ENCODE results near the gene ELP4.
"Not testable (repeated sequence)": the region's sequence is repeated elsewhere in the genome, so short reads cannot be mapped to it uniquely, and the experiment has no call there.

Gene ELP4

DNA sequence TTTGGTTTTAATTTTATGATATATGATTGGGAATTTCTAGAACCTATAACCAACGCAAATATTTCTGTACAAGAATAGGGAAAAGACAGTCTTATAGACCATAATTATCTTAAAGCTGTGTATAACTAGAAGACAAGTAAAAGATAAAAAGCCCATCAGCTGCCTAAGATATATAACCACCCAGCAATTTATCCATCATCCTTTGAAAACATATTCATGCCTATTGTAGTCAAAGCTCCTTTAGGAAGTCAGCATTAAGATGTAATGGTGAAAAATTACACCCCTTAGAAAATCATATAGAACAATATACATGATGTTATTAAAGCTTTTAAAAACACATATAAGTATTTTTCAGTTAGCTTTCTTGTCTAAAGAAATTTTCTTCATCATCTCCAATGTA lies 46.4 kb downstream of the ELP4 start:
- no peak for DNase-seq (ENCODE audit: low spot score)

DNA sequence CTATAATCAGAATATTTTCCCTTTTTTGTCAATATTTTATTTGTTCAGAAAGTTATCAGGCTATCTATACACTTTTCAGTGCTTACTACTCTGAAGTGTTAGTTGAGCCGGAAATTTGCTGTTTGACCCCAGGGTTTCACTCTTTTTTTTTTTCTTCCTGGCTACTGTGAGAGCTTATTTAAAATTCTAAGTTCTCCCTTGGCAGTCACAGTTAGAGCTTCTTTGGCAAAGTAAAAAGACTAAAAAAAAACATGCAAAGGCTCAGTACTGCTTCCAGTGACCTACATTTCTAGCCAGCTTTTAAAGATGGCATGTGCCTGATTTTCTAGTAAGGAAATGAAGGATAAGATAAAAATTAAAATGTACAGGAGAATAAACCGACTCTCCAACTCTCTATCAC lies 48.4 kb downstream of the ELP4 start:
- DNase-seq (ENCODE audit: low spot score) = no peak

DNA sequence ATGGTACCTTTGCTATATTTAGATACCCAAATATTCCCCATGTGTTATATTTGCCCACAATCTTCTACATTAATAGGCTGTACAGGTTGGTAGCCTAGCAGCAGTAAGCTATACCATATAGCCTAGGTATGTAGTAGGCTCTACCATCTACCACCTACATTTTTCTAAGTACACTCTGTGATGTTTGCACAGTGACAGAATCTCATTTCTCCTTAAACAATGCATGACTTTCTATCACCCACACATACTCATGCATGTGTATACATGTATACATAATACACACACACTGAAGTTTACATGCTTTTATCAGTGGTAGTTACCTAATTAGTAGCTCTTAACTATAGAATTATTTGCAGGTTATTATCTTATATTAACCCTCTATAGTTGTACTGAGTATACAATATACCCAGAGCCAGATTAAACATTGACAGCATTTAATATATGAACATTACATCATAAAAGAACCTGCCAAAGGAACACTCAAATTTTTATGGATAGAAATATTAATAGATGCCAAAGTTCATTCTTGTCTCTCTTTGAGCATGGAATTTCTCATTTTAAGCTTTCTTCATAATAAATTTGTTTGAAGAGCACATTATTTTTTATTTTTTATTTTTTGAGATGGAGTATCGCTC lies 51.4 kb downstream of the ELP4 start:
- no peak for DNase-seq (ENCODE audit: low spot score)

DNA sequence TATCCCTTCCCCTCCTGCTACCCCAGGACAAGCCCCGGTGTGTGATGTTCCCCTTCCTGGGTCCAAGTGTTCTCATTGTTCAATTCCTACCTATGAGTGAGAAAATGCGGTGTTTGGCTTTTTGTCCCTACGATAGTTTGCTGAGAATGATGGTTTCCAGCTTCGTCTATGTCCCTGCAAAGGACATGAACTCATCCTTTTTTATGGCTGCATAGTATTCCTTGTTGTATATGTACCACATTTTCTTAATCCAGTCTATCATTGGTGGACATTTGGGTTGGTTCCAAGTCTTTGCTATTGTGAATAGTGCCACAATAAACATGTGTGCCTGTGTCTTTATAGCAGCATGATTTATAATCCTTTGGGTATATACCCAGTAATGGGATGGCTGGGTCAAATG lies 55.0 kb downstream of the ELP4 start:
- DNase-seq (ENCODE audit: low spot score) = not testable (repeated sequence)

DNA sequence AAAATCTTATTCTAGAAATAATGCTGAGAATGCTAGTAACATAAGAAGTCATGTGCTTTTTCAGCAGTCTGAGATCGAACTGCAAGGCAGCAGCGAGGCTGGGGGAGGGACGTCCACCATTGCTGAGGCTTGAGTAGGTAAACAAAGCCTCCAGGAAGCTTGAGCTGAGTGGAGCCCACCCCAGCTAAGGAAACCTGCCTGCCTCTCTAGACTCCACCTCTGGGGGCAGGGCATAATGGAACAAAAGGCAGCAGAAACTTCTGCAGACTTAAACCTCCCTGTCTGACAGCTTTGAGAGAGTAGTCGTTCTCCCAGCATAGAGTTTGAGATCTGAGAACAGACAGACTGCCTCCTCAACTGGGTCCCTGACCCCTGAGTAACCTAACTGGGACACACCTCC lies 64.6 kb downstream of the ELP4 start:
- not testable (repeated sequence) for DNase-seq (ENCODE audit: low spot score)

DNA sequence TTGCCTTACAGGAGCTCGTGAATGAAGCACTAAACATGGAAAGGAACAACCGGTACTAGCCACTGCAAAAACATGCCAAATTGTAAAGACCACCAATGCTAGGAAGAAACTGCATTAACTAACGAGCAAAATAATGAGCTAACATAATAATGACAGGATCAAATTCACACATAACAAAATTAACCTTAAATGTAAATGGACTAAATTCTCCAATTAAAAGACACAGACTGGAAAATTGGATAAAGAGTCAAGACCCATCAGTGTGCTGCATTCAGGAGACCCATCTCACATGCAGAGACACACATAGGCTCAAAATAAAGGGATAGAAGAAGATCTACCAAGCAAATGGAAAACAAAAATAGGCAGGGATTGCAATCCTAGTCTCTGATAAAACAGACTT lies 66.2 kb downstream of the ELP4 start:
- DNase-seq (ENCODE audit: low spot score) = not testable (repeated sequence)

DNA sequence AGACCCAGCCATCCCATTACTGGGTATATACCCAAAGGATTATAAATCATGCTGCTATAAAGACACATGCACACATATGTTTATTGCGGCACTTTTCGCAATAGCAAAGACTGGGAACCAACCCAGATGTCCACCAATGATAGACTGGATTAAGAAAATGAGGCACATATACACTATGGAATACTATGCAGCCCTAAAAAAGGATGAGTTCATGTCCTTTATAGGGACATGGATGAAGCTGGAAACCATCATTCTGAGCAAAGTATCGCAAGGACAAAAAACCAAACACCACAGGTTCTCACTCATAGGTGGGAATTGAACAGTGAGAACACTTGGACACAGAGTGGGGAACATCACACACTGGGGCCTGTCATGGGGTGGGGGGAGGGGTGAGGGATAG lies 69.8 kb downstream of the ELP4 start:
- DNase-seq (ENCODE audit: low spot score) = not testable (repeated sequence)

DNA sequence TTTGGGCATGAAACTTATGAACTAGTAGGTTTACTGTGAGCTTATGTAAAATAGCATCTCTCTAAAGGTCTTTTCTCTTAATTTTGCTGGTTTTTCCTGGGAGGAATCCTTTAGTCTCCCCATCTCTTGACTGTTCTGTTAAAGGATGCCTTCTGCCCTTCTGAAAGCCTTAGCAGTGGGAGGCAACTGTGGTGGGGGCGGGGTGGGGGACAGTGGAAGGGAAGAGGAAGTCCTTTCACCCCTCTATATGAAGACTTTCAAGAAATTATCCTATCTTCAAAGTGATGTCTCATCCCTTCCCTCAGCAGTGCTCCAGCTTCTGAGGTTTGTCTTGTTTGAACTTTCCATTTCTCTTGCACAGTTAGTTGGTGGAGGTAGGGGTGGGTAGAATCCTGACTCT lies 73.1 kb downstream of the ELP4 start:
- no peak for DNase-seq (ENCODE audit: low spot score)

DNA sequence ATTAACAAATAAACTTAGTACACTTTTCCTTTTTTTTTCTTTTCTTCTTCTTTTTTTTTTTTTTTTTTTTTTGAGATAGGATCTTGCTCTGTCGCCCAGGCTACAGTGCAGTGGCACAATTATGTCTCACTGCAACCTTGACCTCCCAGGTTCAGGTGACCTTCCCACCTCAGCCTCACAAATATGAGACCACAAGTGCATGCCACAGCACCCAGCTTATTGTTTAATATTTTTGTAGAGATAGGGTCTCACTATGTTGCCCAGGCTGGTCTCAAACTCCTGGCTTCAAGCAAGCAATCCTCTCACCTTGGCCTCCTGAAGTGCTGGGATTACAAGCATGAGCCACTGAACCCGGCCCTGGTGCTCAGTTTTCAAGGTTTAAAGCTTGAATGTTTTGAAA lies 88.9 kb downstream of the ELP4 start:
- no peak for DNase-seq (ENCODE audit: low spot score)

DNA sequence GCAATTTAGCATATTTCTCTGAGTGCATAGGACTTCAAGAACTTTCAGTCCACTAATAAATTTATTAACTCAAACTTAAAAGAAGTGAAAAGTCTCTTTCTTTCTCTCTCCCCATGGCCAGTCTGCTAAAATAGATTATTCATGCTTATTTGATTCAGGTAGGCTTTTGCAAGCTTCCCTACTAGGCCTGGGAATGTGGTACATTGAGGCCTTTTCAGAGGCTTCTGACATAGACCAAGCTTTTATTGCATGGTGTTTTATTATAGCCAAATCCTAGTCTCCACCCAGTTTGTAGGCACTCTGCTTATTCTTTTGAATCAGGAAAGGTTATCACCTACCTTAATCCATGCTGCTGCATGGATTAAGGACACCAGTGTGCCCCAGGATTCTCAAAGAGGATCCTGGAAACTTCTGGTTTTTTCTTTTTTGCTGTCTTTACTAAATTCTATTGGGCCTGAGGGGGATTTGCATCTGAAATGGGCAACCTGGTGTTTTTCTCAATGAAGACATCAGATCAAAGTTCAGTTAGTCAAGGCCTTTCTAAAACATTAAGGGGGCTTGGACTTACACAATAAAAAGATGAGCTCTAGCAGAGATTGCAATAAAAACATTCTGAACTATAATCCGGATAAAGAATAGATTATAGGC lies 92.2 kb downstream of the ELP4 start:
- DNase-seq (ENCODE audit: low spot score) = no peak

DNA sequence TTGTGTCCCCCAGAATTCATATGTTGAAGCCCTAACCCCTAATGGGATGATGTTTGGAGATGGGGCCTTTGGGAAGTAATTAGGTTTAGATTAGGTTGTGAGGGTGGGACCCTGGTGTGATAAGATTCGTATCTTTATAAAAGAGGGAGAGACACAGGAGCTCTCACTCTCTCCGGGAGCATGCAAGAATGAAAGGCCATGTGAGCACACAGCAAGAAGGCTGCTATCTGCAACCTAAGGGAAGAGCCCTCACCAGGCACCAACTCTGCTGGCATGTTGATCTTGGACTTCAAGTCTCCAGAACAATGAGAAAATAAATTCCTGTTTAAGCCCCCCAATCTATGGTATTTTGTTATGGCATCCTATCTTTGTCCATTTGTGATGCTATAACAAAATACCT lies 97.3 kb downstream of the ELP4 start:
- DNase-seq (ENCODE audit: low spot score) = no peak

DNA sequence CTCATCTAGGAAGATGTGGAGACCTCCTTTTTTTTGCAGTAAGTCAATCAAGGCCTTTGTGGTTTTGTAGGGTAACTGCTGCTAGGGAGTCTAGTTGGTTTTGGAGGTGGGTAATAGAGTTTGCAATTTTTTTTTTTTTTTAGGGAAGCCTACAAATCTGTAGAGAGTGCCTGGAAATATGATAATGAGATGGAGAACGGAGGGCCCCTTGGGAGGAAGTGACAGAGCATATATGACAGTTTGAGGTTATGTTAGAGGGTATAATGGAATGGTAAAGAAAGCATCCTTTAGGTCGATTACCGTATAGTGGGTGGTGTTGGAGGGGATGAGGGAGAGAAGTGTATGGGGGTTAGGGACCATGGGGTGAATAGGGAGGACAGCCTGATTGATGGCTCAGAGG lies 98.3 kb downstream of the ELP4 start:
- DNase-seq (ENCODE audit: low spot score) = no peak

DNA sequence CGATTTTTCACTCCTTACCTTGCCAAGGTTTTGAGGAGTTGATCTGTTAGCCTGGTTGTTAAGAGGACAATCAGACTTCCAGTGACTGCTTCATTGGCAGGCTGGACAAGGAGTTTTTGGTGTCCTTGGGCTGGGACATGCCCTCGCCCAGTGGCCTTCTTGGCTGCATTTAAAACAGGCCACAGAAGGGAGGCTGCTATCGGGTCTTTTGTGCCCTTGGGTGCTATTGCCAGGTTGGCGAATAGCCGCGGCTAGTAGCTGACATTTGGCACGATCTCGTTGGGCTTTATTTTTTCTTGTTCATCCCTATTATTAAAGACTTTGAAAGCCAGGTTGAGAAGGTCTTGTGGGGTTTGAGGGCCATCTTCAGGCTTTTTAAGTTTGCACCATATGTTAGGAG lies 99.4 kb downstream of the ELP4 start:
- DNase-seq (ENCODE audit: low spot score) = no peak

DNA sequence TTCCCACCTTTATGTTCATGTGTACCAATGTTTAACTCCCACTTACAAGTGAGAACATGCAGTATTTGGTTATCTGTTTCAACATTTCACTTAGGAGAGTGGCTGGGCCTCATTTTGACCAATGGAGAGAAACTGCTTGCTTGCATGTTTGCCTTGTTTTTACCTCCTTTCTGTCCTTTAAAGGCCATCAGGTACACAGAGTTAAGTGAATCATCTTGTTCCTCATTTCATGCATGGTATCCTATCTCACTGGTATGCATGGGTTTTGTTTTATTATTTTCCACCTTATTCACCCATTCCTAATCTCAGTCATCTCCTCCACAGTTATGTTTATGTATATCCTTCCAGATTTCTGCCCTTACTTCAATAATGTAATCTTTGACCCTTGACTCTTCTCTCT lies 101.0 kb downstream of the ELP4 start:
- no peak for DNase-seq (ENCODE audit: low spot score)

DNA sequence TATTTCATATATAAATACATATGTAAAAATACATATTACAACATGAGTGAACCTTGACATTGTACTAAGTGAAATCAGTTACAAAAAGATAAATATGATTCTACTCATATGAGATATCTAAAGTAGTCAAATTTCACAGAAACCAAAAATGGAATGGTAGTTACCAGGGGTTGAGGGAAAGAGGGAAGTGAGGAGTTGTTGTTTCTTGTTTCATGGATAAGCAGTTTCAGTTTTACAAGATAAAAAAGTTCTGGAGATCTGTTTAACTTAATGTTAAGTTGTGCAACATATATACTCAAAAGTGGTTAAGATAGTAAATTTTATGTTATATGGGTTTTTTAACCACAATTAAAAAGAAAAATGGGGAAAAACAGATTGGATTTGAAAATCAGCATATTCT lies 107.7 kb downstream of the ELP4 start:
- no peak for DNase-seq (ENCODE audit: low spot score)

DNA sequence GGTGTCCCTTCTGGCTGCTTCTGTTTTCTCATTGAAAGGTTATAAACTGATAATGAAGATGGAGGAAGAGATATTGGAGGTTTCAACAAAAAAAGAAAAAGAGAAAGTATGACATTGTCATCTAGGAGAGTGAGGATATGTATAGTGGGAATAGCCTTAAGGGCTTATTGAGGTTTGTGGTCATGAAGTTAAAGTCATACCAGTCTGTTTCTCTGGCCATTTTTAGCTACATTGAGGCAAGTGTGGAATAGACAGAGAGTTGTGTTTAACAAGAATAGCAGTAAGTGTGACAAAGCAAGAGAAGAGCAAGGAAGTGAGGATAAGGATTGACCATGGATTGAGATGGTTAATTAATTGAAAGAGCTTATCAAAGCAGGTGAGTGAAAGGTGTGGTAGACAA lies 110.4 kb downstream of the ELP4 start:
- DNase-seq (ENCODE audit: low spot score) = no peak

DNA sequence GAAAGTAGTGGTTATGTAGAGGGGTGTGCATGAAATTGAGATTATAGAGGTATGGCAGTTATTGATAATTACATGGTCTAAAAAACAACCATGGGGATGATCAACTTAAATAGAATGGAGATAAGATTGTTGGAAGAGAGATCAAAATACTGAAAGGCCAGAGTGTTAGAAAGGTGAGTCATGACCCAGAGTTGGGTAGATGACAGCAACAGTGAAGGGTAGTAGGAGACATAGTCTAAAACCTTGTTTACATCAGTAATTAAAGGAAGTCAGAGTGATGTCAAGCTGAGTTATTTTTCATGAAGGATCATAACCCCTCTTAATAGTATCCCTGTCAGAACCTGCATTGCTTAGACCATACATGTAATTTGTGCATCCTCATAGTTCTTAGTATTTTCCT lies 110.9 kb downstream of the ELP4 start:
- DNase-seq (ENCODE audit: low spot score) = no peak

DNA sequence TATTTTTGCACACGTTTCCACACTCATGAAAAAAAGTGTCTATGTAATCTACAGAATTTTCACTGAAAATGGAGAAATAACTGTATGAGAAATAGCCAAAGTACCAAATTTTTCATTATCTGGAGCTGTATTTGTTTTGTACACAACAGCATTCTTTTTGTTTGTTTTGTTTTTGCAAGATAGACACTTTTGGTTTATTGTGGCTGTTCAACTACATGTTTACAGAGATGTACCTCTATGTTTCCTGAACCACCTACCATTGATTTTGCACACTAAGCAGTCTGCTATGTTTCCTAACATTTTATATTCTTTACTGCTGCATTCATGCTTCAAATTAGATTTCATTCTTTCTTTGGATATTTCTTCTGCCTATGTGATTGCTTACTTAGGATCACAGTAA lies 116.3 kb downstream of the ELP4 start:
- DNase-seq (ENCODE audit: low spot score) = no peak

DNA sequence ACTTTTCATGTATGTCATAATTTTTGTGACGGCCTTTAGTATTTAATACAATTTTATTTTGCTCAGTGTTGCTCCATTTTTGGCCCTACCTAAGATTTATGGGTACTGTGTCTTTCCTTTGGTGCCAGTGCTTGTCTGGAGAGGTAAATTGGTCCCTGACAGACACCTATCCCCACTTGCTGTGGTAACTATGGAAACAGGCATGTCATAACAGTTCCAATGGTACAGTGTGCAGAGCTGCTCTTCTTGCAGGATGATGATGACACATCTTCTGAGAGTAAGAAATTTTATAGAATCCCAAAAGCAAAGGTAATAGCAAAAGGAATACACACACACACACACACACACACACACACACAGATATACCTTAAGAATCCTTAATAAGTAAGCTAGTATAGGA lies 118.5 kb downstream of the ELP4 start:
- DNase-seq (ENCODE audit: low spot score) = no peak

DNA sequence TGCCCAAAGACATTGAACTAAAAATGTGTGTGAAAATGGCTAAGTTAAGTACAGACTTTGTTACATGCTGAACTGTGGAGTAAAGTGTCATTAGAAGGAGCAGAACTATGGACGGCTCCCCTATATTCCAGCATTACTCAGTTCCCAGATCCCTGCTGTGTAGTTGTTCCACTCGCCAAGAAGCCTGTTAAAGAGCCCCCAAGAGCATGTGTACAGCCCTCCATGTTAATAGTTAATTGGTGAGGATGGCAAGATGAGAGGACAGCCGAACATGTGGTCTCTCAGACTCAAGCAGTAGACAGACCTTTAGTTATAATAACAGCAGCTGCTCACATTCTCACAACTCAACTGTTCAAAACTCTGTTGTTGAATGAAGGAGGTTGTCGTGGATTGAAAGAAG lies 127.4 kb downstream of the ELP4 start:
- no peak for DNase-seq (ENCODE audit: low spot score)

DNA sequence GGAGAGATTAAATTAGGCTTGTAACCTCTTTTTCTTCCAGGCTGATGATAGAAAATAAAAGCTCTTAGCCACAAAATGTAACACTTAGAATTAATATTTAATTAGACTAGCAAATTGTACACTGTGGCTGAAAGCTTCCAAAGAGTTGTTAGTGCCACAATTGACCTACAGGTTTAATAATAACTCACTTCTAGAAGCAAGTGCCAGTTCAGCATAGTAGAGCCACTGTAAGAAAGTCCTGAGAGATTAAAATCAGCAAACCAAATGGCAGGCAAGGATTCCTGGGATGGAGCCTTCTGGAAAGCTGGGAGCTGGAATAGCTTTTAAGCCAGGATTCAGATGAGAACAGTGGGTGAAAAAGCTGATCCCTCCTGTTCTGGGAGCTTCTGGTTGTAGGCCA lies 131.0 kb downstream of the ELP4 start:
- no peak for DNase-seq (ENCODE audit: low spot score)

DNA sequence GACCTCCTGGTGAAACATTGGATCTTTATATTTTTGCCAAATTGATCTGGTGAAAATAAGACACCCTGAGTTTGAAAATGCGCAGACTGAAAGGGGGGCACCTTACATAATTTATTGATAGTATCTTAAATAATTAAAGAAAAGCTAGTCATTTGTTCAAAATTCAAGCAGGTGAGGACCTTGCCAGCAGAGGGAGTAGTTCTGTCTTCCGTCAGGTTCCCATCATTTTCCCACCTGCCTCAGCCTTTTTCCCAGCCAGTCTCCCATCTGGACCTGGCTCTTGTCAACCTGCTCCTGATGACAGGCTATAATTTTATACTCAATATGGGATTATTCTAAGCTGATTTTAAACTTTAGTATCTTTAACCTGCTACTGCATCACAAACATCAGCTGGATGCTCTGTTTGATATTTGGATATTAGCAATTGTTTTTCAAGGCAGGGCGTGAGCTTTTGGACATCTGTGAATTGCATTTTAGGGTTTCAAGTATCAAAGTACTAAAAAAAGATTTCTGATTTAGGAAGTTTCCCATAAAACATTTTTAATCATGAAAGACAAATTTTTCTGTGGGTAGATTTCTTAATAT lies 132.0 kb downstream of the ELP4 start:
- DNase-seq (ENCODE audit: low spot score) = peak; percentile 10

DNA sequence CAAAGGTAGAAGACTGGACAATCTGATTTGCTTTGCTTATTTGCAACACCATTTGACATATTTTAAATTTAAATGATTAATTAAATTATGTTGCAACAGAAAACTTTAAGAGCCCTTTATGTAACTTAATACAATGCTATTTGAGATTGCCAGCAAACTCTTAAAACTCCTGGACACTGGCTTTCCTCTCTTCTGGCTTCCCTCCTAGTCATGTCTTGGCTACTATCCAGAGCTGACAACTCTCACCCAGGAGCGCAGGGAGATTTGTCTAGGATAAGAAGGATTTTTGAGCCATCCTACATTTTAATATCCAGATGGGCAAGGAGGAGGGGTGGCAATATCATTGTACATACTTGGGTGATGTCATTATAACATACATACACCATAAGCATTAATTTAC lies 134.3 kb downstream of the ELP4 start:
- no peak for DNase-seq (ENCODE audit: low spot score)

DNA sequence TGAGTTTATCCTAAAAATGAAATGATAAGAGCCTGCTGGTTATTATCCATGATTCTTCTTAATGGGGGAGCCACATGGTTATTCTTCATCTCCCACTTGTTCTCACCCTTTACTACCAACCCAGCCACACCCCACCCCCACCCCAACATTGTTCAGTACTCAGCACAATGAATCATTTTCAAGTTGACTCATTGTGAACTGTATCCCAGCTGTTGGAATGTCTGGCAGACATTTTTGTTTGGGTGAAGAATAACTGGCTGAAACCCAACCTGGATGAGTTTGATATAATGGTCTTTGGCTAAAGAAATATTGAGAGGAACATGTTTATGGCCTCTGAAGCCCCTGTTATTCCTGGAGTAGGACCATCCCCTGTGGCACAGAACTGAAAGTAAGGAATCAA lies 136.2 kb downstream of the ELP4 start:
- DNase-seq (ENCODE audit: low spot score) = no peak

All from NAMALWA (cell line).